Fibroblast of peridontal ligament (primary cell): ENCODE data around the gene IFFO2.
A peak's percentile ranks its signal among the peaks of the same experiment; 100 is the strongest.

Experiments used
- DNase-seq: peaks from one replicate; pipeline ENCODE4 v3.0.0-alpha.2; 2010; ENCODE audit errors: extremely low read depth

Gene IFFO2

DNA sequence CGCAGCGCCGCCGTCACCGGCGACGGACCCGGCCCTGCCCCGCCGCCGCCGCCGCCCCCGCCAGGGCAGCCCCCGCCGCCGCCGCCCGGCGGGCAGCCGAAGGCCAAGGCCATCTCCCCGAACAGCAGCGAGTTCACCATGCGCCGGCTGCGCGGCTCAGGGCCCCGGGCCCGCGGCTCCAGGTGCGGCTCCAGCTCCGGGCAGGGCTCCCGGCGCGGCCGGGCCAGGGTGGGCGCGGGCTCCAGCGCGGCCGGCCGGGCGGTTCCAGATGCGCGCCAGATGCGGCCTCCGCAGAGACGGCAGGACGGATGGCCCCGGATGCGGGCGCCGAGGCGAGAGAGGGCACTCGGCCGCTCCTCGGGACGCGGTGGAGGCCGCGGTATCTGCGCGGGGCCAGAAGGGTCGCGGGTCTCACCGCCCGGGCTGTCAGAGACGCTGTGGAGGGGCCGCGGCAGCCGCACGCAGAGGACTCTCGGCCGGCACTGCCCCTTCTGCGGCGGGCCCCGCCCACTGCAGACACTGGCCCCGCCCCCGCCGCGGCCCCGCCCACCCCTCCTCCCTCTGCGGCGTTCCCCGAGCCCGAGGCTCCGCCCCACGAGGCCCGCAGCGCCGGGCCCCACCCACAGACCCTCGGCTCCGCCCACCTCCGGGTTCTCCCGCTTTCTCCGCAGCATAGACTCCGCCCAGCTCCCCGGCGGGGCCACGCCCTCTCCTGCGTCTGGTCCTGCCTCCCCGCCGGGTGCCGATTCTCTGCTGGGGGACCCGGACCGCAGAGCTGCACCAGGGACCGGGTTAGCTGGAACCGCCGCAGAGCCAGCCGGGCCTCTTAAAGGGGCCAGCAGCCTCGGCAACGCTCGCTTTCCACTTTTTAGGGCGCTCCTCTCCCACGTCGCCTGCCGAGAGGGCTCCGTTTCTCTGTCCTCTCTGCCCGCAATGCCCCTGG is at the start of gene IFFO2:
IFFO2 (minus strand) TSS at position 484 of the 943 bp plus-strand sequence; CDS start at position 140, 344 bp downstream.
- DNase-seq, result peak; percentile 91

DNA sequence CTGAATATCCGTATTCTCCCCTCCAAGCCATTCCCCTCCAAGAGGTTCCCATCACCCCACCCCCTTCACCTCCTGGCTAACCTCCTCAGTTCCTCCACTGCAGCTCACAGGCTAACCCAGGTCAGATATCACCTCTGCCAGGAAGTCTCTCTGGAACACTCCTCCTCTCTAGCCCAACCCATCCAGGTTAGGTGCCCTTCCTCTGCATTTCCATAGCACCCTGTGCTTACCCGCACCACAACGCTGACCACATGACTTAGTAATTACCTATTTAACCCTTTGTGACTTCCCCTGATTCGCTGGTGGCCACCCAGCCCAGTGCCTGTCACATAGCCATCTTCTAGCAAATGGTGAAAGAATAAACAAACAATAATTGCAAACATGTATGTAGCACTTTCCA is 49.5 kb upstream of the IFFO2 start:
- no peak for DNase-seq

- DNase-seq, result no peak
Measured at GRCh38 chr1:19003371-19004290, 47.2 kb upstream of the IFFO2 start.

DNA sequence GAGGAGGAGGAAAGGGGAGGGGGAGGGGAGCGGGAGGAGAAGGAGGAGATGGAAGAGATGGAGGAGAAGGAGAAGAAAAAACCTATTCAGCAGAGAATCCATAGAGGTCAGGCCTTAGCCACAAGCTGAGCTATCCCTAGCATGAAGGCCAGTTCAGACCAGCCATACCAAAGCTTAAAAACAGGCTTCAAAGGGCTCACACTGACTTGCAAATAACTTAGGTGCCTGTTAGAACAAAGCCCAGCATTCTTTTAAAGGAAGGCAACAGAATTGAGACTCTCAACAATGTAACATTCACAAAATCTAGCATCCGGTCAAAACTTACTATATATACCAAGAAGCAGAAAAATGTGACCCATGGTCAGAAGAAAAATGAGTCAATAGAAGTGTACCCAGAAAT is 43.6 kb upstream of the IFFO2 start:
- DNase-seq, result no peak

GRCh38 chr1:18999359-18999758 is 42.9 kb upstream of the IFFO2 start:
- peak; percentile 84 for DNase-seq

GRCh38 chr1:18998016-18998724 is 41.7 kb upstream of the IFFO2 start:
- DNase-seq, result peak; percentile 9

- no peak for DNase-seq
Measured at GRCh38 chr1:18997508-18997907, 41.0 kb upstream of the IFFO2 start.

- DNase-seq, result no peak
Measured at GRCh38 chr1:18996548-18997177, 40.2 kb upstream of the IFFO2 start.

DNA sequence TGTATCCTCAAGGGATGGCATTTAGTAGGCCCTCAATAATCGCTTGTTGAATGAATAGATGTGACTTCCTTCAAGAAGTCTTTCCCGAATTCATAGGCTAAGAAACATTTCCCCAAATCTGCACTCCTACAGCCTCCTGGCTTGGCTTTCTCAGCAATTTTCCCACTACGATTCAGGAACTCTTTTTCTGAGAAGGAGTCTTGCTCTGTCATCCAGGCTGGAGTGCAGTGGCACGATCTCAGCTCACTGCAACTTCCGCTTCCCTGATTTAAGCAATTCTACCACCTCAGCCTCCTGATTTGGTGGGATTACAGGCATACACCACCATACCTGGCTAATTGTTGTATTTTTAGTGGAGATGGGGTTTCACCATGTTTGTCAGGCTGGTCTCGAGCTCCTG is 37.9 kb upstream of the IFFO2 start:
- DNase-seq, result no peak

- no peak for DNase-seq
Measured at GRCh38 chr1:18992646-18993045, 36.2 kb upstream of the IFFO2 start.

GRCh38 chr1:18991585-18991984 is 35.1 kb upstream of the IFFO2 start:
- no peak for DNase-seq

GRCh38 chr1:18989896-18990295 is 33.4 kb upstream of the IFFO2 start:
- DNase-seq, result no peak

GRCh38 chr1:18989176-18989799 is 32.8 kb upstream of the IFFO2 start:
- no peak for DNase-seq

- DNase-seq, result no peak
Measured at GRCh38 chr1:18981242-18981641, 24.8 kb upstream of the IFFO2 start.

DNA sequence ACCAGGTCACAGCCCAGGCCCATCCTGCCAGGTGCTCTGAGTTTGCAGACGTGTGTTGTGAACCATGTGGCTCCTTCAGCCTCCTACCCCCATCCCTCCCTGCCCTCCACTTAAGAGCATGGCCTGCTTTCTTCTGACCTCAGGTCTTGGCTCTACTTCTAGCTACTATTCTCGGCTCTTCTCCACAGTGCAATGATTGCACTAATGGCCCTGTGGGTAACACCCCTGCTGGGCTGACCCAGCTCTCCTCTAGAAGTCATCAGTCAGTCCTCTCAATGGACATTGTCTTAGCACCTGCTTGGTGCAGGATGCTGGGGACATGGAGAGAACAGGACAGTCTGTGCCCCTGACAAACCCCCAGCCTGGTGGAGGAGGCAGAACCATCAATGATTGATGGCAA is 22.2 kb upstream of the IFFO2 start:
- no peak for DNase-seq

DNA sequence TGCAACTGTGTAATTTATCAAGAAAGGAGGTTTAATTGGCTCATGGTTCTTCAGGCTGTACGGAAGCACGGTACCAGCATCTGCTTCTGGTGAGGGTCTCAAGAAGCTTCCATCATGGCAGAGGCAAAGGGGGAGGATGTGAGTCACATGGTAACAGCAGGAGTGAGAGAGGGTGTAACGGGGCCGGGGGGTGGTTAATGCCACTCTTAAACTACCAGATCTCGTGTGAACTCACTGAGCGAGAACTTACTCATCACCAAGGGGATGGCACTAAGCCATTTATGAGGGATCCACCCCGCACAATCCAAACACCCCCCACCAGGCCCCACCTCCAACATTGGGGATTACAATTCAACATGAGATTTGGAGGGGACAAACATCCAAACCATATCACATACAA is 21.0 kb upstream of the IFFO2 start:
- DNase-seq, result no peak

- no peak for DNase-seq
Measured at GRCh38 chr1:18976096-18976495, 19.6 kb upstream of the IFFO2 start.

DNA sequence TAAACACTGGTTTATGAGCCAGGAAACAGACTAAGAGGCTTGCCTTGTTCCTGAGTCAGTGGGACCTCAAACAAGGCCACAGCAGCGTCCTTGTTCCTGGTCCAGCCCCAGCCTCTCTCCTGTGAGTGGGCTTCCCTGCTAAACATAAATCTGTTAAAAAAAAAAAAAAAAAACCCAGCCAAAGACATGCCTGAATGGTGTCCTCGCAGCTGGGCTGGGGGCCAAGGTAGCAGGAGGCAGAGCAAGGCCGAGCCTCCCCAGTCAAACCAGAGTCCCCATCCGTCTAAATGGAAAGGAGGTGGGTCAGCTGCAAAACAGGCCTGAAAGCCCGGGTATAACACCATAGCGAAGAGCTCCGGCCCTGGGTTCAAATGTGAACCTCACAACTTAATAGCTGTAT is 18.1 kb upstream of the IFFO2 start:
- no peak for DNase-seq

DNA sequence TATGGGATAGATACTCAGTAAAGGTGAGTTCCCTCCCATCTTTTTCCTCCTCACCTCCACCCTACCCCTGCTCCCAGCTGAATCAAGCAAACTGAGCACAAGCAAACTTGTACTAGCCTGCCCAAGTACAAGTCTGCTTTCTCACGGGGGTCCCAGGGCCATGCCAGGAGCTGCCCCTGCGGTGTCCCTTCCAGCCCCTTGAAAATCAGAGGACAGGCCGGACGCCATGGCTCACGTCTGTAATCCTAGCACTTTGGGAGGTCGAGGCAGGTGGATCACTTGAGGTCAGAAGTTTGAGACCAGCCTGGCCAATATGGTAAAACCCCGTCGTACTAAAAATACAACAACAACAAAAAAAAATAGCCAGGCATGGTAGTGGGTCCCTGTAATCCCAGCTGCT is 17.5 kb upstream of the IFFO2 start:
- DNase-seq, result no peak

GRCh38 chr1:18973446-18973955 is 17.0 kb upstream of the IFFO2 start:
- no peak for DNase-seq

DNA sequence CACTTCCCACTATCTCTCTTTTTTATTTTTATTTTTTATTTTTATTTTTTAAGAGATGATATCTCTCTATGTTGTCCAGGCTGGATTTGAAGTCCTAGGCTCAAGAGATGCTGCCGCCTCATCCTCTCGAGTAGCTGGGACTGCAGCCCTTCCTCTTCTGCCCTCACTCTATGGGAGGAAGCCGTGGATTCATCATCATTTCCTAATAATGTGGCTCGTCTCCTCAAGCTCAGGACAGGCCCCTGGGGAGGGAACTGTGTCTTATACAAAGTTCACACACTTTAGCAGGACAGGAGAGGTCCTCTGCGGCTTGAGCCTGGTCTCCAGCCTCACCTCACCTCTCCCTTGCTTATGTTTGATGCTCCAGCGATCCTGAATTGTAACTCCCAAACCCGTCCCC is 16.5 kb upstream of the IFFO2 start:
- no peak for DNase-seq
